Osteoblast (primary cell): ENCODE data around the gene ARFGAP3. TPM values are rescaled to one million over a fixed set of nuclear protein-coding genes. Genes with fewer than 3 reads are reported as not detected.

Experiments
- DNase-seq: peaks from one replicate; pipeline ENCODE4 v3.0.0; 2011; ENCODE audit warnings: low spot score, mixed read lengths; ENCODE audit not compliant: insufficient read length; ENCODE audit errors: missing footprints
- H2AFZ ChIP-seq: 2 replicates; pipeline ENCODE4 v1.6.0; 2011; ENCODE audit warnings: mild to moderate bottlenecking, low read length
- H3K27ac ChIP-seq: 2 replicates; pipeline ENCODE4 v1.5.1; 2011; ENCODE audit warnings: mild to moderate bottlenecking, low read depth, low read length, moderate library complexity
- H3K27me3 ChIP-seq: 2 replicates; pipeline ENCODE4 v1.6.0; 2012; ENCODE audit warnings: mild to moderate bottlenecking, control low read depth, inconsistent platforms, low read length, moderate library complexity; ENCODE audit not compliant: insufficient read depth
- H3K36me3 ChIP-seq: 2 replicates; pipeline ENCODE4 v1.5.1; 2011; ENCODE audit warnings: mild to moderate bottlenecking, low read length, control low read depth, moderate library complexity; ENCODE audit not compliant: insufficient read depth
- H3K4me1 ChIP-seq: 2 replicates; pipeline ENCODE4 v1.5.1; 2011; ENCODE audit warnings: mild to moderate bottlenecking, low read length, control low read depth, moderate library complexity; ENCODE audit not compliant: insufficient read depth
- H3K4me2 ChIP-seq: 2 replicates; pipeline ENCODE4 v1.6.0; 2011; ENCODE audit warnings: mild to moderate bottlenecking, low read length; ENCODE audit not compliant: insufficient read depth
- H3K4me3 ChIP-seq: fragments of 200-600 bp; sonication (generic); 3 replicates; pipeline ENCODE4 v1.5.1; 2012; ENCODE audit warnings: mild to moderate bottlenecking, low read length, inconsistent platforms; ENCODE audit not compliant: insufficient read depth
- H3K79me2 ChIP-seq: 2 replicates; pipeline ENCODE4 v1.6.0; 2012; ENCODE audit warnings: mild to moderate bottlenecking, low read length, control low read depth, inconsistent platforms; ENCODE audit not compliant: insufficient read depth
- H3K9me3 ChIP-seq: 2 replicates; pipeline ENCODE4 v1.5.1; 2011; ENCODE audit warnings: low read depth, low read length, control low read depth
- H4K20me1 ChIP-seq: 2 replicates; pipeline ENCODE4 v1.6.0; 2012; ENCODE audit warnings: mild to moderate bottlenecking, low read length, control low read depth; ENCODE audit not compliant: insufficient read depth
- CTCF ChIP-seq: IDR thresholded peaks from 2 replicates; pipeline ENCODE4 v1.5.1; 2011; ENCODE audit warnings: mild to moderate bottlenecking, low read depth, low read length, moderate library complexity; ENCODE audit errors: extremely low read depth
- total RNA-seq: library from RNA; depleted of rRNA; stranded (reverse); fragments of >200 nt; gene quantifications from 2 replicates; pipeline ENCODE4 v1.2.3, GENCODE V29; 2012

Gene ARFGAP3
- total RNA-seq, 1 donor, result 90.5 TPM

- peak; percentile 37 for DNase-seq
- Histone ChIP-seq H3K27me3 (no peaks in the 10 kb centered on the region), H3K4me1 (no peaks in the 10 kb centered on the region), H2AFZ (no peak overlapping the region), H3K36me3 (peaks cover 90% of the 10 kb centered on the region), H3K27ac (no peak overlapping the region), H3K9me3 (no peaks in the 10 kb centered on the region), H3K4me2 (no peak overlapping the region), H4K20me1 (no peaks in the 10 kb centered on the region), H3K4me3 (no peak overlapping the region), H3K79me2 (peaks cover 5% of the 10 kb centered on the region)
- TF ChIP-seq CTCF, result no peak
These were observed 45.6 kb downstream of the ARFGAP3 start for GRCh38 chr22:42811459-42811858.

GRCh38 chr22:42808521-42808920 is 48.6 kb downstream of the ARFGAP3 start:
- DNase-seq, result peak; percentile 27
- TF ChIP-seq CTCF, result no peak

GRCh38 chr22:42807185-42807584 is 49.9 kb downstream of the ARFGAP3 start:
- H3K36me3 ChIP-seq, result peaks cover 85% of the 10 kb centered on the region

More at GRCh38 chr22:42808521-42808920, 48.6 kb downstream of the ARFGAP3 start:
- Histone ChIP-seq H3K4me2 (no peak overlapping the region), H3K27me3 (no peaks in the 10 kb centered on the region), H4K20me1 (peaks cover 9% of the 10 kb centered on the region), H3K27ac (no peak overlapping the region), H2AFZ (no peak overlapping the region), H3K79me2 (peaks cover 2% of the 10 kb centered on the region), H3K36me3 (peaks cover 90% of the 10 kb centered on the region), H3K4me1 (no peaks in the 10 kb centered on the region), H3K9me3 (no peaks in the 10 kb centered on the region), H3K4me3 (no peak overlapping the region)

More at GRCh38 chr22:42807185-42807584, 49.9 kb downstream of the ARFGAP3 start:
- peaks cover 10% of the 10 kb centered on the region for H4K20me1 ChIP-seq
- peak; percentile 23 for DNase-seq
- H3K4me2 ChIP-seq, result no peak overlapping the region
- no peak overlapping the region for H3K4me3 ChIP-seq
- no peaks in the 10 kb centered on the region for H3K4me1 ChIP-seq
- H3K9me3 ChIP-seq, result no peaks in the 10 kb centered on the region
- no peak overlapping the region for H2AFZ ChIP-seq
- H3K79me2 ChIP-seq, result peaks cover 2% of the 10 kb centered on the region
- no peaks in the 10 kb centered on the region for H3K27me3 ChIP-seq
- no peak for TF ChIP-seq CTCF
- no peak overlapping the region for H3K27ac ChIP-seq
